Measurements from ENCODE around the gene DLX3. TPM values are rescaled to one million over a fixed set of nuclear protein-coding genes. Genes with fewer than 3 reads are reported as not detected.

The DLX3 gene
- polyA plus RNA-seq, 3 donors: not detected

- Mint-ChIP-seq H3K4me3 (peak overlapping the region; percentile 60 to 88), H3K4me1 (peaks cover 32% of the 10 kb centered on the region), H3K27ac (no peak overlapping the region), H3K27me3 (ENCODE audit: low read depth in 3 of 3) (peaks cover 82 to 96% (median 90%) of the 10 kb centered on the region in 3 donors), H3K9me3 (peaks cover 3 to 24% (median 13%) of the 10 kb centered on the region in 7 donors), H3K36me3 (peaks cover 0 to 11% of the 10 kb centered on the region in 2 donors)
- H3K9ac ChIP-seq (ENCODE audit: insufficient read depth, low read length, poor library complexity, severe bottlenecking): no peak overlapping the region
- no peak for DNase-seq
- peaks cover 13 to 38% of the 10 kb centered on the region in 2 donors for H3K4me1 ChIP-seq (ENCODE audit: control insufficient read depth in 1 of 2, insufficient read depth in 2 of 2, low read length in 2 of 2)
- peaks cover 54 to 90% of the 10 kb centered on the region in 2 donors for H3K27me3 ChIP-seq (ENCODE audit: control insufficient read depth in 2 of 2, insufficient read depth in 2 of 2, low read length in 2 of 2)
- intact Hi-C loops (cut with micrococcal nuclease): loop anchor here in 1 of 2 donors (10.0 kb wide), 1 partner anchor 419 kb away; the partner anchor contains the start of gene NXPH3
- H3K36me3 ChIP-seq (replicated peaks in 1 of 2; ENCODE audit: control insufficient read depth in 1 of 2, insufficient read depth in 2 of 2, low read length in 2 of 2): no peaks in the 10 kb centered on the region
- no peaks in the 10 kb centered on the region for H3K79me2 ChIP-seq (ENCODE audit: insufficient read depth, low read length)
- H3K4me2 ChIP-seq (replicated peaks; ENCODE audit: extremely low read depth, low read length, poor library complexity, severe bottlenecking): peak overlapping the region; percentile 62
- 2% methylated on average over 70 of the region's 77 CpGs for WGBS (ENCODE audit: insufficient coverage)
- H3K9me3 ChIP-seq (replicated peaks in 1 of 2; ENCODE audit: control insufficient read depth in 1 of 2, insufficient read depth in 1 of 2, low read length in 2 of 2): peaks cover 9 to 33% of the 10 kb centered on the region in 2 donors
- no peak overlapping the region for H3K27ac ChIP-seq (ENCODE audit: low read depth in 1 of 2, low read length in 2 of 2)
- H2AFZ ChIP-seq (ENCODE audit: insufficient read depth, low read depth, low read length, poor library complexity, severe bottlenecking): no peak overlapping the region
- H4K20me1 ChIP-seq (ENCODE audit: insufficient read depth, low read length): no peaks in the 10 kb centered on the region
- H3K4me3 ChIP-seq (replicated peaks in 1 of 3; ENCODE audit: low read depth in 2 of 3, low read length in 3 of 3): peak overlapping the region in 1 of 3 experiments; percentile 51
- TF ChIP-seq CTCF (IDR thresholded peaks at IDR 0.05): no peak
Observed at GRCh38 chr17:49993423-49994060, 1.5 kb downstream of the DLX3 start.

GRCh38 chr17:49992933-49993422, 2.0 kb downstream of the DLX3 start:
- no peak overlapping the region for H3K9ac ChIP-seq (ENCODE audit: insufficient read depth, low read length, poor library complexity, severe bottlenecking)
- peaks cover 3 to 24% (median 13%) of the 10 kb centered on the region in 7 donors for H3K9me3 Mint-ChIP-seq

More at GRCh38 chr17:49992933-49993422, 2.0 kb downstream of the DLX3 start:
- Histone ChIP-seq H3K4me3 (replicated peaks in 1 of 3; ENCODE audit: low read depth in 2 of 3, low read length in 3 of 3) (peak overlapping the region in 1 of 3 experiments; percentile 51), H3K9me3 (replicated peaks in 1 of 2; ENCODE audit: control insufficient read depth in 1 of 2, insufficient read depth in 1 of 2, low read length in 2 of 2) (peaks cover 9 to 33% of the 10 kb centered on the region in 2 donors), H3K4me2 (replicated peaks; ENCODE audit: extremely low read depth, low read length, poor library complexity, severe bottlenecking) (peak overlapping the region; percentile 62), H3K27me3 (ENCODE audit: control insufficient read depth in 2 of 2, insufficient read depth in 2 of 2, low read length in 2 of 2) (peaks cover 54 to 94% of the 10 kb centered on the region in 2 donors), H2AFZ (ENCODE audit: insufficient read depth, low read depth, low read length, poor library complexity, severe bottlenecking) (no peak overlapping the region), H4K20me1 (ENCODE audit: insufficient read depth, low read length) (no peaks in the 10 kb centered on the region), H3K4me1 (ENCODE audit: control insufficient read depth in 1 of 2, insufficient read depth in 2 of 2, low read length in 2 of 2) (peaks cover 13 to 41% of the 10 kb centered on the region in 2 donors), H3K27ac (ENCODE audit: low read depth in 1 of 2, low read length in 2 of 2) (no peak overlapping the region), H3K36me3 (replicated peaks in 1 of 2; ENCODE audit: control insufficient read depth in 1 of 2, insufficient read depth in 2 of 2, low read length in 2 of 2) (no peaks in the 10 kb centered on the region), H3K79me2 (ENCODE audit: insufficient read depth, low read length) (no peaks in the 10 kb centered on the region)
- Mint-ChIP-seq H3K4me1 (peaks cover 31% of the 10 kb centered on the region), H3K36me3 (peaks cover 0 to 11% of the 10 kb centered on the region in 2 donors), H3K27me3 (ENCODE audit: low read depth in 3 of 3) (peaks cover 85 to 98% (median 92%) of the 10 kb centered on the region in 3 donors), H3K27ac (no peak overlapping the region), H3K4me3 (peak overlapping the region in 1 of 2 donors; percentile 77)
- intact Hi-C loops (cut with micrococcal nuclease): loop anchor here in 1 of 2 donors (10.0 kb wide), 1 partner anchor 418 kb away; the partner anchor contains the start of gene NXPH3
- WGBS (ENCODE audit: insufficient coverage): 8% methylated on average over 17 of the region's 23 CpGs
- no peak for TF ChIP-seq CTCF (IDR thresholded peaks at IDR 0.05)
- no peak for DNase-seq
